GM12864 (cell line): ENCODE results near the gene NFASC.

ENCODE experiments used
- DNase-seq: peaks from one replicate; pipeline ENCODE4 v3.0.0-alpha.2; 2011; ENCODE audit warnings: low read depth
- H3K4me3 ChIP-seq: 2 replicates; pipeline ENCODE4 v1.5.1; 2011; ENCODE audit warnings: mild to moderate bottlenecking, low read depth, low read length, control low read depth
- TF ChIP-seq, protein P1 (sequence below): IDR thresholded peaks from 2 replicates; pipeline ENCODE4 v1.5.1; 2011; ENCODE audit warnings: low read depth, mild to moderate bottlenecking, moderate library complexity, low read length, control low read depth, inconsistent platforms; ENCODE audit errors: missing control alignments

Gene NFASC

DNA sequence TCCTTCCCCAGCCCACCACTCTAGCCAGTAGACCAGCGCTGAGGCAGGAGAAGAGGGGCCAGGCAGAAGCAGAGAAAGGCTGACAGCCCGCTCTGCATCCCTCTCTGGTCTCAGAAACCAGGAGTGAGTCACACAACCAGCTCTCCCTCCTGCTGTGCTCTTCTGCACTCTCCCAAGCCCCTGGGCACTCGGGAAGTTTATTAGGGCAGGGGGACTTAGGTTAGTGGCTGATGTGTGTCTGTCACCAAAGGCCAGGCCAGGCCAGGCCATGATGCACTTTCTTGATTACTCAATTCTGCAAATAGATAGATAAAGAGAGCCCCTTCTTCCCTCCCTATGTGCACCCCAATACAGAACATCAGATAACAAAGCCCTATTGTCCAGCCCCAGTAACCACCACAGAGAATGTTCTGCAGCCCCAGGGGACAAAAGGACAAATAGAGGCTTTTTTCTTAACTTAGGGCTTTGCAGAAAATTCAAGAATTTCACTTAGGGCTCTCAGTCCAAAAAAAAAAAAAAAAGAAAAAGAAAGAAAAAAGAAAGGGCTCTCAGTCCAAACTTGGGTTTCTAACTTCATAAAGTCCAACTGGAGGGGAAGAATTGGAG is 119.5 kb downstream of the NFASC start:
- TF ChIP-seq, protein P1, sequence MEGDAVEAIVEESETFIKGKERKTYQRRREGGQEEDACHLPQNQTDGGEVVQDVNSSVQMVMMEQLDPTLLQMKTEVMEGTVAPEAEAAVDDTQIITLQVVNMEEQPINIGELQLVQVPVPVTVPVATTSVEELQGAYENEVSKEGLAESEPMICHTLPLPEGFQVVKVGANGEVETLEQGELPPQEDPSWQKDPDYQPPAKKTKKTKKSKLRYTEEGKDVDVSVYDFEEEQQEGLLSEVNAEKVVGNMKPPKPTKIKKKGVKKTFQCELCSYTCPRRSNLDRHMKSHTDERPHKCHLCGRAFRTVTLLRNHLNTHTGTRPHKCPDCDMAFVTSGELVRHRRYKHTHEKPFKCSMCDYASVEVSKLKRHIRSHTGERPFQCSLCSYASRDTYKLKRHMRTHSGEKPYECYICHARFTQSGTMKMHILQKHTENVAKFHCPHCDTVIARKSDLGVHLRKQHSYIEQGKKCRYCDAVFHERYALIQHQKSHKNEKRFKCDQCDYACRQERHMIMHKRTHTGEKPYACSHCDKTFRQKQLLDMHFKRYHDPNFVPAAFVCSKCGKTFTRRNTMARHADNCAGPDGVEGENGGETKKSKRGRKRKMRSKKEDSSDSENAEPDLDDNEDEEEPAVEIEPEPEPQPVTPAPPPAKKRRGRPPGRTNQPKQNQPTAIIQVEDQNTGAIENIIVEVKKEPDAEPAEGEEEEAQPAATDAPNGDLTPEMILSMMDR: no peak

DNA sequence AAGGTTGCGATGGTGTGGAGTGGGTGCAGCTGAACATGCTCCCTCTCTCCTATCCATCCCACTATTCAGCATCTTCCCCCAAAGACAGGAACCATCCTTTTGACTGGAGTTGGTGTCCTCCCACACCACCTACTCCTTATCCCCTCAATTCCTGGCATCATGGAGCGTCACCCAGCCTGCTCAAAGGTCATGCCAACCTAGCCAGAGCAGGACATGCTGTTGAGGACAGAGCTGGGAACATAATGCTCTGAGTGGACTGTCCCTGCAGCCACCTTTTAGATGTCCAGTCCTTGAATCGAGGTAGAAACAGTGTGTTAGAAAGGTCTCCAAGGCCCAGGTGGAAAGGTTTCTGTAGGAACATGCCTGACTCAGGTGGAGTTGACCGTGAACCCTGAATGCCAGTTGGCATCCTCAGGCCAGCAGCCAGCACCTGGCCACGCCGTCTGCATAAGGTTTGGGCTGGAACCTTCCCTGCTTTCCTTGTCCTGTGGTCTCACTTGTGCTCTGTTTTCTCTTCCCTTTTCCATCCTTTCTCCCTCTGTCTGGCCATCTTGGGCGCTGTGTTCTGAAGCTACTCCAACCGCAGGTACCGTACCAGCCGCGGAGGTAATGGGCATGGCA is 120.2 kb downstream of the NFASC start:
- DNase-seq: no peak
- TF ChIP-seq, protein P1: no peak
- H3K4me3 ChIP-seq: no peak overlapping the region

More for the DNA sequence above, 119.5 kb downstream of the NFASC start:
- no peak overlapping the region for H3K4me3 ChIP-seq
- no peak for DNase-seq

DNA sequence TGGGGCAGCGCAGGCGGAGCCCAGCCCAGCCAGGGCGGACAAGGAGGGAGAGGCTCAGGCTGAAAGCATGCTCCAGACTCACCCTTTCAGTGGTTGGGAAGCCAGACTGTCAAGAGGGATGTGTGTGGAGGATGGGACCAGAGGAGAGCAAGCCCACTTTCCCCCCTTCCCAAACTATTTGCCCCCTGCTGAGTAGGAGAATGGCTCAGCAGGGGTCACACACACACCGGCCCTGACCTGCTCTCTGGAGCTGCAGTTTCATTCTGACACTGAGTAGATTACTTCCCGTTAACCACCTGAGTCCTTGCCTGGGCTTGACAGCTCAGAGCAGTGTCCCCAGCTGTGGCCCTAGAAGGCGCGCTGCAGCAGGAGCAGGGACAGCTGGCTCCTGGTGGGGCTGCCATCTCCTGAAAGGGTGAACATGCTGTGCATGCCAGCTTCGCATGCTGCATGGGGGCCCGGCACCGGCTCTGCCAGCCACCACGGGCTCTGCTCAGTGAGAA is 120.7 kb downstream of the NFASC start:
- no peak for DNase-seq
- no peak overlapping the region for H3K4me3 ChIP-seq
- TF ChIP-seq, protein P1: no peak

DNA sequence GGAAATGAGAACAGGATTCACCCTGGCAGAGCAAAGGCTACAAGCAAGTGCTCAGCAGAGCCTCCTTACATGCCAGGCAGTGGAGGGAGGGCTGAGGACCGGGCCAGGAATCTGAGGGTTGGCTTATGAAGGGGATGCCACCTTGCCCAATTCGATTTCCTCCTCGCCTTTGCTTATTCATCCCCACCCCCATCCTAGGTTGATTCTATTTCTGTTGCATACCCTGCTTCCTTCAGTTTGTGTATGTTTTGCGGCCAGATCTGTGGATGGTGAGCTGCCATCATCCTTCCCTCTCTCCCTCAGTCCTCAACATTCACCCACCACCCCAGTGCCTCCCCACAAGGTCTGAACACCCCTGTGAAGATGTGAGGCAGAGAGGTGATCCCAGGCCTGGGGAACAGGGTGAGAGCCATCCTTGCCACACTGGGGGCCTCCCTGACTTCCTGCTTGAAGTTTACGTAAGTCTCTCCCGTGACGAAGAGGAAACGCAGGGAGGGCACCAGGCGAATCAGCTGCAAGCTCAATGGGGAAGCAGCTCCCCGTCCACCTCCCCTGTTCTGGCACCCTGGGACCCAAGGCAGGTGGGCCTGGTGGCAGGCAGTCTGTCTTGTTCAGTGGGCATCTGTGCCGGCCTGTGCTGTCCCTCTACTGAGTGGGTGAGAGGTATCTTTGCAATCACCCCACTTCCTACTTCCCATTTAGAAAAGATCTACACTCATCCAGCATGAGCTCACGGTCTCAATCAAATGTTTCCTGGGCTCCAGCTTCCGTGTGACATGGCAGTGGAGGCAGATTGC is 121.7 kb downstream of the NFASC start:
- no peak overlapping the region for H3K4me3 ChIP-seq
- TF ChIP-seq, protein P1: no peak
- no peak for DNase-seq

DNA sequence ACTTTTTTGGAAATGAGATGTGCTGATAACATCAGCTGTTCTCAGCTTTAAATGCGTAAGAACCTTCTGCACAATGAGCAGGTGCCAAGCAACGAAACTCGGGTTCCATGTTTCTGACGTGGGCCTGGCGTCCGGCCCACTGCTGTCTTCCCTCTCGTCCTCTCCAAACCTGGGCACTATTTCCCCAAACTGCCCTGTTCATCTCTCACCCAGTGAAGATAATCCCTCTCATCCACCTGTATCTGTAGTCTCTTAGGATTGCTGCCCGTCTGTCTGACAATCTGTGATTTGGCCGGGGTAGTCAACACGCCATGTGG is 122.3 kb downstream of the NFASC start:
- TF ChIP-seq, protein P1: no peak
- H3K4me3 ChIP-seq: no peak overlapping the region
- no peak for DNase-seq

DNA sequence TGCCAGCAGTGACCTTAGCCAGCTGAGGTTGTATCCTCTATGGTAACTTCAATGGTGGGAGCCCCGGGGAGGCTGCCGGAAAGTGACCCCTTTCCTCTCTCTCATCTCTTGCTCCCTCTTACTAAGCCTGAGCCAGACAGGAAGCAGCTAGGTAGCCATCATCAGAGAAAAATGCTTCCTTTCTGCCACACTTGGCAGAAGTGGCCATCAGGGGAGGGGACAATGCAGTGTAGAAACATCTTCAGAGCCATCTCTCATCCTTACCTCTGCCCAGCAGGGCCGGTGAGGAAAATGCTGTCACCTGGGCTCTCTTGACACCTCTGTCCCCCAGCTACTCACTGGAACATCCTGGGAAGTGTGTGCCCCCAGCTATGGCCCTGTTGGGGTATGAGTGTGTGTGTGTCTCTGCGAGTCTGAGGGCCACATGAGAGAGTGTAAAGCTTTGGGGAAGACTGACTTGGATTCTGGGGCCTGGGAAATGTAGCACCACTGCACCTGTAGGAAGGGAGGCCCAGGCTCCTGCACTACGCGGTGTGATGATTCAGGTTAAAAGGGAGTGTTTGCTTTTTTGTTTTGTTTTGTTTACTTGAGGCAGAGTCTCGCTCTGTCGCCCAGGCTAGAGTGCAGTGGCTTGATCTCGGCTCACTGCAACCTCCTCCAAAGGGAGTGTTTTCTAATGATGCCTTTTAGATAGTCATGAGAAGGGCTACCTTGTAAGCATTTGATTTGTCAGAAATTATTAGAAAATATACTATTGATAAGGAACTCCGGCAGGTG is 123.6 kb downstream of the NFASC start:
- no peak for DNase-seq
- TF ChIP-seq, protein P1: no peak
- no peak overlapping the region for H3K4me3 ChIP-seq
